Neural progenitor cell (in vitro differentiated cells): Measurements from ENCODE around the gene USP46. TPM values are rescaled to one million over a fixed set of nuclear protein-coding genes. Genes with fewer than 3 reads are reported as not detected.

Experiments used
- DNase-seq: peaks from one replicate; pipeline ENCODE4 v3.0.0-alpha.2; 2016; ENCODE audit warnings: low spot score
- H2AFZ ChIP-seq: fragments of 200-600 bp; sonication (generic); replicated peaks from 2 replicates; pipeline ENCODE4 v1.6.1; 2016; ENCODE audit warnings: antibody characterized with exemption
- H3F3A ChIP-seq: fragments of 200-600 bp; sonication (generic); 2 replicates; pipeline ENCODE4 v1.6.1; 2016; ENCODE audit warnings: antibody characterized with exemption, low read depth
- H3K27ac ChIP-seq: fragments of 200-600 bp; sonication (generic); 2 replicates; pipeline ENCODE4 v1.5.1; 2016; ENCODE audit warnings: mild to moderate bottlenecking
- H3K27me3 ChIP-seq: fragments of 200-600 bp; sonication (generic); 2 replicates; pipeline ENCODE4 v1.6.1; 2016; ENCODE audit warnings: mild to moderate bottlenecking, moderate library complexity
- H3K36me3 ChIP-seq: fragments of 200-600 bp; sonication (generic); 2 replicates; pipeline ENCODE4 v1.5.1; 2016
- H3K4me1 ChIP-seq: fragments of 200-600 bp; sonication (generic); 2 replicates; pipeline ENCODE4 v1.6.1; 2016; ENCODE audit warnings: mixed run types
- H3K4me2 ChIP-seq: fragments of 200-600 bp; sonication (generic); 2 replicates; pipeline ENCODE4 v1.6.1; 2016
- H3K4me3 ChIP-seq: fragments of 200-600 bp; sonication (generic); 2 replicates; pipeline ENCODE4 v1.5.1; 2016
- H3K79me2 ChIP-seq: fragments of 200-600 bp; sonication (generic); 2 replicates; pipeline ENCODE4 v1.6.1; 2016; ENCODE audit warnings: low read depth
- H3K9ac ChIP-seq: fragments of 200-600 bp; sonication (generic); 2 replicates; pipeline ENCODE4 v1.6.1; 2016
- H3K9me3 ChIP-seq: fragments of 200-600 bp; sonication (generic); 2 replicates; pipeline ENCODE4 v1.5.1; 2016; ENCODE audit warnings: low read depth
- H4K20me1 ChIP-seq: fragments of 200-600 bp; sonication (generic); 2 replicates; pipeline ENCODE4 v1.6.1; 2016; ENCODE audit warnings: low read depth
- H3K27ac Mint-ChIP-seq: 3 replicates; pipeline ENCODE4 v1.8.0; 2021; ENCODE audit warnings: mixed read lengths
- H3K27me3 Mint-ChIP-seq: 2 replicates; pipeline ENCODE4 v1.8.0; 2022; ENCODE audit warnings: low read depth, mild to moderate bottlenecking, inconsistent platforms, moderate library complexity, mixed read lengths; ENCODE audit not compliant: insufficient read depth
- H3K36me3 Mint-ChIP-seq: 3 replicates; pipeline ENCODE4 v1.8.0; 2021; ENCODE audit warnings: mixed read lengths
- H3K4me1 Mint-ChIP-seq: 3 replicates; pipeline ENCODE4 v1.8.0; 2021; ENCODE audit warnings: mixed read lengths
- H3K4me3 Mint-ChIP-seq: 3 replicates; pipeline ENCODE4 v1.8.0; 2021; ENCODE audit warnings: mild to moderate bottlenecking, moderate library complexity, mixed read lengths
- H3K9me3 Mint-ChIP-seq: 3 replicates; pipeline ENCODE4 v1.8.0; 2020; ENCODE audit warnings: mixed read lengths
- EZH2 ChIP-seq: fragments of 200-600 bp; sonication (generic); IDR thresholded peaks from 2 replicates; pipeline ENCODE4 v1.6.1; 2017; ENCODE audit warnings: antibody characterized with exemption, mild to moderate bottlenecking, moderate library complexity
- EZH2phosphoT487 ChIP-seq: fragments of 200-600 bp; sonication (generic); IDR thresholded peaks from 2 replicates; pipeline ENCODE4 v1.6.1; 2017; ENCODE audit warnings: antibody characterized with exemption
- total RNA-seq: library from RNA; depleted of rRNA; stranded (reverse); fragments of >200 nt; gene quantifications from 2 replicates; pipeline ENCODE4 v1.2.3, GENCODE V29; 2015; ENCODE audit warnings: low replicate concordance
- TF ChIP-seq, protein P1 (sequence below): fragments of 200-600 bp; sonication (generic); IDR thresholded peaks from 2 replicates; pipeline ENCODE4 v1.5.1; 2017; ENCODE audit warnings: antibody characterized with exemption, mild to moderate bottlenecking

The USP46 gene
- total RNA-seq, 1 donor from 2014 or later: 51.3 TPM

DNA sequence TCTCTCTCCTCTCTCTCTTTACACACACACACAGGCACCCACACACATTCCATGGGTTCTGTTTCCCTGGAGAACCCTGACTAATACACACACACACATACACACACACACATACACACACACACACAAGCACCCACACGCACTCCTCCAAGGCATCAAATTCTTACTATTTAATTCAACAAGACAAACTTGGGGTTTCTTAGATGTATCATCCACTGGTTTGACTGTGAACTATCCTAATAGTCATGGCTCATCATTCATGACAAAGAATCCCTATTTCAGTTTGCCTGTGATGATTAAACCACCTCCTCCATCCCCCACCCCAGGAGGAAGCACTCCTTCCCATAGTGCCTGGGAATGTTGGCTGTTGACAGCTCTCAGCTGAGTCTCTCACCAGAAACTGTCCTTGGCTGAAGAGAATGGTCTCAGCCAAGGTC is 98.2 kb downstream of the USP46 start:
- Histone ChIP-seq H3K4me2 (no peak overlapping the region), H3K9me3 (no peaks in the 10 kb centered on the region), H3K36me3 (no peaks in the 10 kb centered on the region), H3F3A (no peaks in the 10 kb centered on the region), H3K9ac (no peak overlapping the region), H3K79me2 (no peaks in the 10 kb centered on the region), H3K4me3 (no peak overlapping the region), H4K20me1 (no peaks in the 10 kb centered on the region), H3K4me1 (no peaks in the 10 kb centered on the region), H3K27ac (no peak overlapping the region), H2AFZ (no peak overlapping the region), H3K27me3 (no peaks in the 10 kb centered on the region)
- H3K36me3 Mint-ChIP-seq: no peaks in the 10 kb centered on the region
- peaks cover 8% of the 10 kb centered on the region for H3K27me3 Mint-ChIP-seq
- H3K4me1 Mint-ChIP-seq: peaks cover 10% of the 10 kb centered on the region
- DNase-seq: no peak
- H3K4me3 Mint-ChIP-seq: peak overlapping the region; percentile 3
- peaks cover 12% of the 10 kb centered on the region for H3K9me3 Mint-ChIP-seq
- H3K27ac Mint-ChIP-seq: peak overlapping the region; percentile 8
- TF ChIP-seq, protein P1, sequence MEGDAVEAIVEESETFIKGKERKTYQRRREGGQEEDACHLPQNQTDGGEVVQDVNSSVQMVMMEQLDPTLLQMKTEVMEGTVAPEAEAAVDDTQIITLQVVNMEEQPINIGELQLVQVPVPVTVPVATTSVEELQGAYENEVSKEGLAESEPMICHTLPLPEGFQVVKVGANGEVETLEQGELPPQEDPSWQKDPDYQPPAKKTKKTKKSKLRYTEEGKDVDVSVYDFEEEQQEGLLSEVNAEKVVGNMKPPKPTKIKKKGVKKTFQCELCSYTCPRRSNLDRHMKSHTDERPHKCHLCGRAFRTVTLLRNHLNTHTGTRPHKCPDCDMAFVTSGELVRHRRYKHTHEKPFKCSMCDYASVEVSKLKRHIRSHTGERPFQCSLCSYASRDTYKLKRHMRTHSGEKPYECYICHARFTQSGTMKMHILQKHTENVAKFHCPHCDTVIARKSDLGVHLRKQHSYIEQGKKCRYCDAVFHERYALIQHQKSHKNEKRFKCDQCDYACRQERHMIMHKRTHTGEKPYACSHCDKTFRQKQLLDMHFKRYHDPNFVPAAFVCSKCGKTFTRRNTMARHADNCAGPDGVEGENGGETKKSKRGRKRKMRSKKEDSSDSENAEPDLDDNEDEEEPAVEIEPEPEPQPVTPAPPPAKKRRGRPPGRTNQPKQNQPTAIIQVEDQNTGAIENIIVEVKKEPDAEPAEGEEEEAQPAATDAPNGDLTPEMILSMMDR: no peak
- TF ChIP-seq EZH2: no peak
- TF ChIP-seq EZH2phosphoT487: no peak

DNA sequence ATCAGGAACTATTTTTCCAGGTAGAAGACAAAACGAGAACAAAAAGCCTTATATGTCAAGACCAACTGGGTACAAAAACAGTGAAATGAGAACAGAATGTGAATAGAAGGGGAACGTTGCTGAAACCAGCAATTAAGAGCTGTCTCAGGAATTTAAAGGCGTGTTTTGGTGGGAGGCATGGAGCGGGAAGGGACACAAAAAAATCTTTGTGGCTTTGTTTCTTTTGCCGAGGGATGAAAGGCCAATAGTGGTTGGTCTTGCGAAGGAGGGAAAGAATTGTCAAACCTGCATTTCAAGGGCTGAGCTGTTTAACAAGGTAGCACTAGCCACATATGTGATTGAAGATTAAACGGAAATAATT is 103.8 kb downstream of the USP46 start:
- H3K27me3 Mint-ChIP-seq: peaks cover 2% of the 10 kb centered on the region
- H3K79me2 ChIP-seq: no peaks in the 10 kb centered on the region
- H3K27ac Mint-ChIP-seq: peak overlapping the region; percentile 23
- DNase-seq: peak; percentile 48
- H2AFZ ChIP-seq: peak overlapping the region; percentile 3
- no peaks in the 10 kb centered on the region for H4K20me1 ChIP-seq
- H3K9ac ChIP-seq: no peak overlapping the region
- H3K27me3 ChIP-seq: no peaks in the 10 kb centered on the region
- no peak overlapping the region for H3K4me3 Mint-ChIP-seq
- no peak overlapping the region for H3K4me3 ChIP-seq
- H3K36me3 ChIP-seq: no peaks in the 10 kb centered on the region
- H3K4me1 Mint-ChIP-seq: peaks cover 27% of the 10 kb centered on the region
- TF ChIP-seq EZH2: no peak
- TF ChIP-seq EZH2phosphoT487: no peak
- TF ChIP-seq, protein P1: no peak
- peaks cover 12% of the 10 kb centered on the region for H3F3A ChIP-seq
- H3K9me3 Mint-ChIP-seq: peaks cover 12% of the 10 kb centered on the region
- H3K27ac ChIP-seq: peak overlapping the region; percentile 57
- no peaks in the 10 kb centered on the region for H3K9me3 ChIP-seq
- peak overlapping the region; percentile 63 for H3K4me2 ChIP-seq
- H3K36me3 Mint-ChIP-seq: no peaks in the 10 kb centered on the region
- peaks cover 20% of the 10 kb centered on the region for H3K4me1 ChIP-seq

DNA sequence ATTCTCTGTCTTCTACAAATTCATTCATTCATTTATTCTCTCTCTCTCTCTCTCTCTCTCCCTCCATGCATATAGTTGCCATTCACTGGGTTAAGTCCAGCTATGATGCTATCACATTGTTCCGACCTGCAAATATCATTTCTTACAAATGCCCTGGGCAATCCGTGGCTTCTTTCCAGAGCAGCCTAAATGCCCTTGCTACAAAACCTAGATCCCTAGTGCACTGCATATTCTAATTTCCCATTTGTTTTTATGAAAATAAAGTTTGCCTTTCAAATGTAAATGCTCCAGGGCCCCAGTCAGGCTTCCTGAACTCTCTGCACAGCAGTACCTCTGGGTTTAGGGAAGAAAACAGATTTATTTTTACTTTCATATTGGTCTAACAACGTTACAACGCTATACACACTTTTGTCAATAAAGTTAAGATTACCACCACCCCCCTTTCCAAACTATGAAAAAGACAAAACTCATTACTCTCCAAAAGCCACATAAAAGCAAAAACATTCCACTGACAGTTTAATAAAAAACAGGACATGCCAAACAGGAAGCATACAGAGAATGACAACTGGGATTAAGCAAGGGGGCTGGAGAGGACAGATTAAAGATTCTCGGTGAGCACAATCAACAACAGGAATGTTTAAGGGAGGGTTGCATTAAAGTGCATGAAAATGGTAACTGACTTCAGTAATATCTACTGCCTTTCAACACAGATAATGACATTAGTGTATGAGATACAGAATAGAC is 104.3 kb downstream of the USP46 start:
- H3K4me1 ChIP-seq: peaks cover 25% of the 10 kb centered on the region
- TF ChIP-seq EZH2phosphoT487: no peak
- TF ChIP-seq EZH2: no peak
- TF ChIP-seq, protein P1: no peak
- Mint-ChIP-seq H3K4me1 (peaks cover 33% of the 10 kb centered on the region), H3K9me3 (peaks cover 12% of the 10 kb centered on the region), H3K4me3 (no peak overlapping the region), H3K36me3 (no peaks in the 10 kb centered on the region), H3K27me3 (peaks cover 2% of the 10 kb centered on the region), H3K27ac (peak overlapping the region; percentile 34)
- peaks cover 12% of the 10 kb centered on the region for H3F3A ChIP-seq
- H3K4me2 ChIP-seq: peak overlapping the region; percentile 63
- H3K9me3 ChIP-seq: no peaks in the 10 kb centered on the region
- H4K20me1 ChIP-seq: no peaks in the 10 kb centered on the region
- DNase-seq: peak; percentile 21
- H3K36me3 ChIP-seq: no peaks in the 10 kb centered on the region
- H3K27ac ChIP-seq: peak overlapping the region; percentile 57
- H2AFZ ChIP-seq: peak overlapping the region; percentile 3
- no peaks in the 10 kb centered on the region for H3K27me3 ChIP-seq
- no peaks in the 10 kb centered on the region for H3K79me2 ChIP-seq
- no peak overlapping the region for H3K9ac ChIP-seq
- H3K4me3 ChIP-seq: no peak overlapping the region
